Type B pancreatic cell (in vitro differentiated cells): ENCODE results near the gene SUB1. TPM values are rescaled to one million over a fixed set of nuclear protein-coding genes. Genes with fewer than 3 reads are reported as not detected.

Experiments used
- DNase-seq: peaks from one replicate; pipeline ENCODE4 v3.0.0; 2021; ENCODE audit warnings: mixed read lengths; ENCODE audit not compliant: unreplicated experiment; ENCODE audit errors: extremely low spot score
- H3K27ac Mint-ChIP-seq: 2 replicates; pipeline ENCODE4 v1.8.0; 2021; ENCODE audit warnings: mild to moderate bottlenecking, mixed read lengths
- H3K27me3 Mint-ChIP-seq: 2 replicates; pipeline ENCODE4 v1.8.0; 2021; ENCODE audit warnings: mixed read lengths
- H3K36me3 Mint-ChIP-seq: 2 replicates; pipeline ENCODE4 v1.8.0; 2021; ENCODE audit warnings: mixed read lengths
- H3K4me1 Mint-ChIP-seq: one replicate; pipeline ENCODE4 v1.8.0; 2021; ENCODE audit warnings: mixed read lengths; ENCODE audit not compliant: unreplicated experiment
- H3K4me3 Mint-ChIP-seq: 2 replicates; pipeline ENCODE4 v1.8.0; 2021; ENCODE audit warnings: mild to moderate bottlenecking, mixed read lengths
- H3K9me3 Mint-ChIP-seq: 2 replicates; pipeline ENCODE4 v1.8.0; 2021; ENCODE audit warnings: mixed read lengths
- total RNA-seq: library from RNA; stranded (reverse); gene quantifications from 2 replicates; pipeline ENCODE4 v1.2.1, GENCODE V29; 2021; ENCODE audit warnings: low replicate concordance
- TF ChIP-seq, protein P1 (sequence below): fragments of 200-600 bp; sonication (generic); conservative IDR thresholded peaks from 2 replicates; pipeline ENCODE4 v1.5.0; 2021; ENCODE audit warnings: antibody characterized with exemption, mild to moderate bottlenecking

Gene SUB1
- total RNA-seq, 1 donor from 2014 or later: 208 TPM

DNA sequence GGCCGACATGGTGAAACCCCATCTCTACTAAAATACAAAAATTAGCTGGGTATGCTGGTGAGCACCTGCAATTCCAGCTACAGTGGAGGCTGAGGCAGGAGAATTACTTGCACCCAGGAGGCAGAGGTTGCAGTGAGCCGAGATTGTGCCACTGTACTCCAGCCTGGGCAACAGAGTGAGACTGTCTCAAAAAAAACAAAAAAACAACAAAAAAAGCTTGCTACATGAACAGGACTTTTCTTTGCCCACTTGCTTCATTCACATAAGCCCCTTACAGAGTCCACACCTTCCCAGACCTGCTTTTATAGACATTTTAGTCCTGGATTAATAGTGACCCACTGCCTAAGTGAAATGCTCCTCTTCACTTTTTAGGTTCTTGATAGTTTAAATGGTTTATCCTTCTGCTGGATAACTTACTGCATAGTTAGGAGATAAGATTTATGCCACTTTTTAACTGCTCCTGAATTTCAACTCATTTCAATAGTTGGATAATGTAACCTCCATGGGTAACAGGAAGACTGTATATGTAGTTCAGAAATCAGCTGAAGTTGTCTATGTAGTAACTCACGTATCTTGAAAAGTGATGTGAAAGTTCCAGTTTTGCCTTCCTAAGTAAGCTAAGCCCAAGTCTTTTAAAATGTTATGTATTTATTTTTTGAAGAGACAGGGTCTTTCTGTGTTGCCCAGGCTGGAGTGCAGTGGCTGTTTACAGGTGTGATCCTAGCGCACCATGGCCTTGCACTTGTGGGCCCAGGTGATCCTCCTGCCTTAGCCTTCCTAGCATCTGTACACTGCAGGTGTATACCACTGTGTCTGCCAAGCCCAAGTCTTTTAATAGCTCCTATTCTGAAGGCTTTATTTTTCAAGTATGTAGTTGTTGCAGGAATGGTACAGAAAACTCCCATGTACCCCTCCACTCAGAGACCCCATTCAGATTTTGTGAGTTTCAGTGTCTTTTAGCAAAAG, 19.7 kb downstream of the SUB1 start:
- no peaks in the 10 kb centered on the region for H3K9me3 Mint-ChIP-seq
- no peak for DNase-seq
- H3K27me3 Mint-ChIP-seq: no peaks in the 10 kb centered on the region
- H3K4me3 Mint-ChIP-seq: no peak overlapping the region
- H3K27ac Mint-ChIP-seq: no peak overlapping the region
- H3K36me3 Mint-ChIP-seq: peaks cover 29% of the 10 kb centered on the region
- TF ChIP-seq, protein P1, sequence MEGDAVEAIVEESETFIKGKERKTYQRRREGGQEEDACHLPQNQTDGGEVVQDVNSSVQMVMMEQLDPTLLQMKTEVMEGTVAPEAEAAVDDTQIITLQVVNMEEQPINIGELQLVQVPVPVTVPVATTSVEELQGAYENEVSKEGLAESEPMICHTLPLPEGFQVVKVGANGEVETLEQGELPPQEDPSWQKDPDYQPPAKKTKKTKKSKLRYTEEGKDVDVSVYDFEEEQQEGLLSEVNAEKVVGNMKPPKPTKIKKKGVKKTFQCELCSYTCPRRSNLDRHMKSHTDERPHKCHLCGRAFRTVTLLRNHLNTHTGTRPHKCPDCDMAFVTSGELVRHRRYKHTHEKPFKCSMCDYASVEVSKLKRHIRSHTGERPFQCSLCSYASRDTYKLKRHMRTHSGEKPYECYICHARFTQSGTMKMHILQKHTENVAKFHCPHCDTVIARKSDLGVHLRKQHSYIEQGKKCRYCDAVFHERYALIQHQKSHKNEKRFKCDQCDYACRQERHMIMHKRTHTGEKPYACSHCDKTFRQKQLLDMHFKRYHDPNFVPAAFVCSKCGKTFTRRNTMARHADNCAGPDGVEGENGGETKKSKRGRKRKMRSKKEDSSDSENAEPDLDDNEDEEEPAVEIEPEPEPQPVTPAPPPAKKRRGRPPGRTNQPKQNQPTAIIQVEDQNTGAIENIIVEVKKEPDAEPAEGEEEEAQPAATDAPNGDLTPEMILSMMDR: no peak
- no peaks in the 10 kb centered on the region for H3K4me1 Mint-ChIP-seq

DNA sequence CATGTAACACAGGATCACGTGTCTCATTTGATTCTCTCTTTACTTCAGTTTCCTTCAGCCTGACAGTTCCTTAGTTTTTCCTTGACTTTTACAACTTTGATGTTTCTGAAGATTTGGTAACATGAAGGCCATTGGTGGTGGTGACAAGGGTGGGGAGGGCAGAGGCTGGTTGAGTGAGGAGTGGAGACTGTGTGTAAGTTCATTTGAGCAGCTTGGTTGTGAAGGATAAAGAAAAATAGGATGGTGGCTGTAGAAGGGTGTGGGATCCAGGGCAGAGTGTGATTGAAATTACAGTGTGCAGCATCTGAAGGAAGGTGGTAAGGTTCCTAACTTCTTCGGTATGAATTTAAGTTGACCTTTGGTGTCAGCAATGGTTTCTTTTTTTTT, 20.4 kb downstream of the SUB1 start:
- Mint-ChIP-seq H3K27me3 (no peaks in the 10 kb centered on the region), H3K4me1 (no peaks in the 10 kb centered on the region), H3K9me3 (no peaks in the 10 kb centered on the region), H3K27ac (no peak overlapping the region), H3K4me3 (no peak overlapping the region), H3K36me3 (peaks cover 31% of the 10 kb centered on the region)
- DNase-seq: no peak
- TF ChIP-seq, protein P1: no peak

DNA sequence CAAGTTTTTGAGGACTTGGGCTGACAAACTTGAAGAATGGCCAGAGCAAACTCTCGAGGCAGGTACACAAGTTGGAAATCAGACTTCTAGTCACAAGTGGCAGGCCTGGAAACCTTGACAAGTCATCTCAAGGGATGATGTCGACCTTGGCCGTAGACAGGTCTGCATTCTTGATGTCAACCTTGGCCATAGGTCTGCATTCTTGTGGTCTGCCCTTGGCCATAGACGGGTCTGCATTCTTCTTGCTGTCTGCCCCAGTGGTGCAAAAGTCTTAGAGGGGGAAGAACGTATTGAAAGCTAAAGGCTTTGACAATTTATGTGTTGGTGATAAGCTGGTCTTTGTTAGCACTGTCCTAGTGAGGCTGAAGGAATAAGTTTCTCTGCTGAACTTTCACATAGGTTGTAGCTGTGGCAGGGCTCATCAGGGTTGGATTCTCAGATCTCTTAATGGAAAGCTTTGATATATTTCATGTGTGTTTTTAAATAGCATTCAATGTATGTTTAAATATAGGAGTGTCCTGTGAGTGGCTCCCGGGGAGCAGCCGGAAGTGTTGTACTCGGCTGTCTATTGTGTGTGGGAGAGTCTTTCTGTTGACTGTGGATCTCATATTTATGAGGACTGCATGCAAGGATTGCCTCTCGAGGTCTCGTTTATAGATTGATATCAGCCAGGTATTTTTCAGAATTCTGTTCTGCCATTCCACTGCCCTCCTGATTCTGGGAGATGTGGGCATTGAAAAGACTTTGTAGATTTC, 27.0 kb downstream of the SUB1 start:
- peak overlapping the region; percentile 1 for H3K27ac Mint-ChIP-seq
- no peak overlapping the region for H3K4me3 Mint-ChIP-seq
- H3K36me3 Mint-ChIP-seq: peaks cover 15% of the 10 kb centered on the region
- H3K27me3 Mint-ChIP-seq: no peaks in the 10 kb centered on the region
- TF ChIP-seq, protein P1: no peak
- peaks cover 9% of the 10 kb centered on the region for H3K4me1 Mint-ChIP-seq
- H3K9me3 Mint-ChIP-seq: no peaks in the 10 kb centered on the region
- no peak for DNase-seq

DNA sequence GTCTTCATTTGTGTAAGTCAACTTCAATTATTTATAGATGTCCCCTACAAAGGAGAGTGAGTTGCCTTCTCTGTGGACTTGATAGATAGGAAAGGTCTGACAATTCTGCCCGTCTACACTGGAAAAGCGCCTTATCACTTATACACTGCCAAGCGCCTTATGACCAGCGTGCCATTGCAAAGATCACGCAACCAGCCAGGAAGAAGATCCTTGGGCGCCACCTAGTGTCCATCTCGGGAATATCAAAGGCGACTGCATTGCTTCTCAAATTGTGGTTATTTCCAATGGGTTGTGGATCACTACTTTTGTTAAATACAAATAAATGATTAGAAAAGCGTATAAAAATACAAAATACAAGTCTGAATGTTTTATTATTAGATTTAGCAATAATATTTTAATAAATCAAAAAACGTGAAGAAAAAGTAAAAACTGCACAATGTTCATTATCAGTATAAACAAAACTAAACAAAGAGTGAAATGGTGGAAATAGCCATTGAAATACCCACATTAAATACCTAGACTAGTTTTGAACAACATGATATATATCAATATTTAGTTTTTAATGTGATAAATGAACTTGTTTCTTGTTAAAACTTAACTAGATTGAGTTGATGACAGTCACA, 27.8 kb downstream of the SUB1 start:
- Mint-ChIP-seq H3K27ac (no peak overlapping the region), H3K9me3 (no peaks in the 10 kb centered on the region), H3K27me3 (no peaks in the 10 kb centered on the region), H3K36me3 (peaks cover 15% of the 10 kb centered on the region), H3K4me3 (no peak overlapping the region), H3K4me1 (peaks cover 9% of the 10 kb centered on the region)
- peak; percentile 81 for DNase-seq
- TF ChIP-seq, protein P1: peak; percentile 98

DNA sequence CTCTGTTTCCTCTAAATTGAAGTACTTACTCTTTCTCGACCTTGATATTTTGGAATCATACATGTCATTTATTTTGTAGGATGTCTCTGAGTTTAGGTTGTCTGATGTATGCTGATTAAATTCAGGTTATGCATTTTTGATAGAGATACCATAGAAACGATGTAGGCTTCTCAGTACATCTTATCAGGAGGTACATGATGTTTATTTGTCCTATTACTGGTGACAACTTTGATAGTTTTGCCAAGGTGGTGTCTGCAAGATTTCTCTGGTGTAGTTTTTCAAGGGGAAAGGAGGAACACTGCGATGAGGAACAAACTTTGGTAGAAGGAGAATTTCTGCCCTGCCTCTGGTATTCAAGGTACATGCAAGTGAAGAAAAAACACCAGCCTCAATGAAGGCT, 29.9 kb downstream of the SUB1 start:
- Mint-ChIP-seq H3K9me3 (no peaks in the 10 kb centered on the region), H3K27ac (no peak overlapping the region), H3K4me3 (no peak overlapping the region), H3K27me3 (no peaks in the 10 kb centered on the region), H3K4me1 (peaks cover 9% of the 10 kb centered on the region), H3K36me3 (peaks cover 9% of the 10 kb centered on the region)
- no peak for DNase-seq
- TF ChIP-seq, protein P1: no peak
